ENCODE data around the gene MYEF2.

DNA sequence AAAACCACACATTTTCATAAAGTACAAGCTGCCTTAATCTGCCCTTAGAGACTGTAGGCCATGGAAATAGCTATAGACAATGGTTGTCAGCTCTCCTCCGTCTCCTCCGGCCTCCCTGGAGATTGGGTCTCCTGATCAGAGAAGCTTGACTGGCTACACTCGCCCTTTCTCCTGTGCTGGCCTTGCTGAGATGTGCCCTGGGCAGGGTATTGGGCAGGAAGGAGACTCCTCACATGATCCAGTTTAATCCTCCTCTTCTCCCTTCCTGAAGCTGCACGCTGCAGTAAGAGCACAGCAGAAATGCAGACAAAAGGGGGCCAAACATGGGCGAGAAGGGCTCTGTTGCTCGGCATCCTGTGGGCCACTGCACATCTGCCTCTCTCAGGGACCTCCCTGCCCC, 57.4 kb downstream of the MYEF2 start, which contains the start of gene SLC24A5:
- TF ChIP-seq CTCF (IDR thresholded peaks at IDR 0.05), result no peak
- TF ChIP-seq POLR2A (IDR thresholded peaks at IDR 0.05), result no peak
